ENCODE measurements around the gene PLEKHG5. TPM values are rescaled to one million over a fixed set of nuclear protein-coding genes. Genes with fewer than 3 reads are reported as not detected.

Gene PLEKHG5
- total RNA-seq (2014; rRNA removed; shearing (Covaris generic); ENCODE audit: low replicate concordance) = 0.02 and 1.2 TPM in 2 replicates

- Histone ChIP-seq H3K27me3 (no peaks in the 10 kb centered on the region), H3K36me3 (no peaks in the 10 kb centered on the region), H3K9me3 (no peaks in the 10 kb centered on the region), H3K4me3 (peak within 1 kb of the TSS; percentile 49)
- DNase-seq = peak; percentile 69
These were observed at the start of gene PLEKHG5 for GRCh38 chr1:6491480-6491962. PLEKHG5 (minus strand) TSS chr1:6491667; CDS start chr1:6477571, 14,096 bp downstream.

- Histone ChIP-seq H3K4me3 (no peak overlapping the region), H3K36me3 (peaks cover 50% of the 10 kb centered on the region), H3K9me3 (no peaks in the 10 kb centered on the region), H3K27me3 (no peaks in the 10 kb centered on the region)
- no peak for DNase-seq
These were observed 47.5 kb upstream of the PLEKHG5 start for GRCh38 chr1:6538956-6539355.

- no peaks in the 10 kb centered on the region for H3K27me3 ChIP-seq
- DNase-seq = no peak
- H3K4me3 ChIP-seq = no peak overlapping the region
- no peaks in the 10 kb centered on the region for H3K9me3 ChIP-seq
- H3K36me3 ChIP-seq = peaks cover 55% of the 10 kb centered on the region
These were observed 44.8 kb upstream of the PLEKHG5 start for GRCh38 chr1:6536291-6536690.

GRCh38 chr1:6535214-6535613 is 43.7 kb upstream of the PLEKHG5 start:
- no peak for DNase-seq

GRCh38 chr1:6534248-6534822 is 42.9 kb upstream of the PLEKHG5 start:
- no peaks in the 10 kb centered on the region for H3K27me3 ChIP-seq
- H3K9me3 ChIP-seq = no peaks in the 10 kb centered on the region
- H3K4me3 ChIP-seq = no peak overlapping the region
- H3K36me3 ChIP-seq = peaks cover 57% of the 10 kb centered on the region
- DNase-seq = no peak

More at GRCh38 chr1:6535214-6535613, 43.7 kb upstream of the PLEKHG5 start:
- H3K9me3 ChIP-seq = no peaks in the 10 kb centered on the region
- H3K4me3 ChIP-seq = no peak overlapping the region
- H3K36me3 ChIP-seq = peaks cover 58% of the 10 kb centered on the region
- no peaks in the 10 kb centered on the region for H3K27me3 ChIP-seq

GRCh38 chr1:6531996-6532395 is 40.5 kb upstream of the PLEKHG5 start:
- DNase-seq = no peak
- Histone ChIP-seq H3K4me3 (no peak overlapping the region), H3K9me3 (no peaks in the 10 kb centered on the region), H3K27me3 (no peaks in the 10 kb centered on the region), H3K36me3 (peaks cover 65% of the 10 kb centered on the region)

GRCh38 chr1:6530504-6531160 is 39.2 kb upstream of the PLEKHG5 start:
- peaks cover 70% of the 10 kb centered on the region for H3K36me3 ChIP-seq

GRCh38 chr1:6528492-6528891 is 37.0 kb upstream of the PLEKHG5 start:
- no peak for DNase-seq
- H3K4me3 ChIP-seq = no peak overlapping the region
- H3K9me3 ChIP-seq = no peaks in the 10 kb centered on the region
- H3K27me3 ChIP-seq = no peaks in the 10 kb centered on the region
- H3K36me3 ChIP-seq = peaks cover 68% of the 10 kb centered on the region

More at GRCh38 chr1:6530504-6531160, 39.2 kb upstream of the PLEKHG5 start:
- Histone ChIP-seq H3K9me3 (no peaks in the 10 kb centered on the region), H3K4me3 (no peak overlapping the region), H3K27me3 (no peaks in the 10 kb centered on the region)
- DNase-seq = no peak

- Histone ChIP-seq H3K36me3 (peaks cover 46% of the 10 kb centered on the region), H3K9me3 (no peaks in the 10 kb centered on the region), H3K4me3 (no peak overlapping the region), H3K27me3 (no peaks in the 10 kb centered on the region)
- no peak for DNase-seq
These were observed 34.8 kb upstream of the PLEKHG5 start for GRCh38 chr1:6526316-6526715.

GRCh38 chr1:6523566-6523965 is 32.1 kb upstream of the PLEKHG5 start:
- DNase-seq = peak; percentile 27

GRCh38 chr1:6521536-6521935 is 30.1 kb upstream of the PLEKHG5 start:
- peak; percentile 27 for DNase-seq
- H3K9me3 ChIP-seq = no peaks in the 10 kb centered on the region

More at GRCh38 chr1:6523566-6523965, 32.1 kb upstream of the PLEKHG5 start:
- Histone ChIP-seq H3K36me3 (peaks cover 28% of the 10 kb centered on the region), H3K9me3 (no peaks in the 10 kb centered on the region), H3K4me3 (no peak overlapping the region), H3K27me3 (no peaks in the 10 kb centered on the region)

GRCh38 chr1:6519935-6520671 is 28.6 kb upstream of the PLEKHG5 start:
- peaks cover 6% of the 10 kb centered on the region for H3K36me3 ChIP-seq
- DNase-seq = peak; percentile 86
- no peaks in the 10 kb centered on the region for H3K9me3 ChIP-seq
- no peaks in the 10 kb centered on the region for H3K27me3 ChIP-seq
- H3K4me3 ChIP-seq = no peak overlapping the region

More at GRCh38 chr1:6521536-6521935, 30.1 kb upstream of the PLEKHG5 start:
- Histone ChIP-seq H3K27me3 (no peaks in the 10 kb centered on the region), H3K36me3 (peaks cover 20% of the 10 kb centered on the region), H3K4me3 (no peak overlapping the region)

GRCh38 chr1:6519491-6519934 is 28.0 kb upstream of the PLEKHG5 start:
- no peak overlapping the region for H3K4me3 ChIP-seq
- H3K27me3 ChIP-seq = no peaks in the 10 kb centered on the region
- H3K9me3 ChIP-seq = no peaks in the 10 kb centered on the region
- H3K36me3 ChIP-seq = peaks cover 4% of the 10 kb centered on the region
- peak; percentile 46 for DNase-seq

- no peaks in the 10 kb centered on the region for H3K27me3 ChIP-seq
- no peak for DNase-seq
- H3K36me3 ChIP-seq = no peaks in the 10 kb centered on the region
- H3K9me3 ChIP-seq = no peaks in the 10 kb centered on the region
- no peak overlapping the region for H3K4me3 ChIP-seq
These were observed 26.0 kb upstream of the PLEKHG5 start for GRCh38 chr1:6517435-6517851.

GRCh38 chr1:6515771-6516170 is 24.3 kb upstream of the PLEKHG5 start:
- no peaks in the 10 kb centered on the region for H3K9me3 ChIP-seq
- no peak overlapping the region for H3K4me3 ChIP-seq
- no peaks in the 10 kb centered on the region for H3K36me3 ChIP-seq
- no peak for DNase-seq
- H3K27me3 ChIP-seq = no peaks in the 10 kb centered on the region

- no peaks in the 10 kb centered on the region for H3K9me3 ChIP-seq
- peak; percentile 37 for DNase-seq
- H3K4me3 ChIP-seq = no peak overlapping the region
- H3K36me3 ChIP-seq = no peaks in the 10 kb centered on the region
- H3K27me3 ChIP-seq = no peaks in the 10 kb centered on the region
These were observed 21.9 kb upstream of the PLEKHG5 start for GRCh38 chr1:6513320-6513801.

- H3K9me3 ChIP-seq = no peaks in the 10 kb centered on the region
- no peak for DNase-seq
These were observed 21.4 kb upstream of the PLEKHG5 start for GRCh38 chr1:6512908-6513280.

More at GRCh38 chr1:6512908-6513280, 21.4 kb upstream of the PLEKHG5 start:
- no peaks in the 10 kb centered on the region for H3K27me3 ChIP-seq
- H3K36me3 ChIP-seq = no peaks in the 10 kb centered on the region
- no peak overlapping the region for H3K4me3 ChIP-seq

All from MG63 (cell line).